Suprapubic skin (tissue), 3 donors: Measurements from ENCODE around the gene TRAPPC2L.

Experiments used
- POLR2AphosphoS5 ChIP-seq, 3 donors: sonication (generic); formaldehyde crosslinking; IDR thresholded peaks; one replicate each; pipeline ENCODE4 v1.6.1; 2017; ENCODE audit warnings: antibody characterized with exemption in 3 of 3
- TF ChIP-seq, protein P1 (sequence below), 2 donors: fragments of 200-600 bp in 1 of 2; fragments of 450-650 bp in 1 of 2; sonication (generic) in 1 of 2; IDR thresholded peaks; one replicate each; pipeline ENCODE4 v1.5.1; 2016 to 2019; ENCODE audit warnings: antibody characterized with exemption in 2 of 2, mild to moderate bottlenecking in 1 of 2, moderate library complexity in 1 of 2

DNA sequence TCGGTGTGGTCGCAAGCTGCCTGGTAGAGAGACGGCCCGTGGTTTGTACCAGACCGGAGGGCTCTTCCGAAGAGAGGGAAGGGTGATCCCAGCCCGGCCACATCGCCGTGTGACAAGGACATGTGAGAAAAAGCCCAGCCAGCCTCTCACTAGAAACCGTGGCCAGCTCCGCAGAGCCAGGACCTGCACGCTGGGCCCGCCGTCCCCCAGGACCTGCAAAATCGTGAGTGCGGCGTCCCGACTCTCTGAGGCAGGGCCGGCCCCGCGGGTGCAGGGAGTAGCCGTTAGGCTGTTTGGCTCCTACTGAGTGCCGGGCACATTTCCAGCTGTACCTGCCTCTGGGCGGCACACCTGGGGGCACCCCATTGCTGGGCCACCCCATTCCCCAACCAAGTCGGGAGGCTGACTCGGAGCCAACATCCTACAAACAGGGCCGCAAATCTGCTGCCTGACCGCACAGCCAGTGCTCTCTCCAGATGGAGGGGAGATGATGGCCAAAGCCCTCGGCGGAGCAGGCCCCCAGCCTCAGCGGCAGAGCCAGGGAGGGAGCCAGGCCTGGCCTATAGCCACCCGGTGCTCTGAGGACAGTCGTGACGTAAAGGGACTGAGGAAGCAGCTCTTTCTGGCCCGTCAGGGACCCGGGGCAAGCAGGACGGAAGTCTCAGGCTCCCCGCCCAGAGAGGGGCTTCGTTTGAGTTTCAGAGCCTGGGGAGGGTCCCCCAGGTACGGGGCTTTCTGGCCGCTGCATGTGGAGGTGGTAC lies 43.2 kb downstream of the TRAPPC2L start:
- TF ChIP-seq, protein P1, sequence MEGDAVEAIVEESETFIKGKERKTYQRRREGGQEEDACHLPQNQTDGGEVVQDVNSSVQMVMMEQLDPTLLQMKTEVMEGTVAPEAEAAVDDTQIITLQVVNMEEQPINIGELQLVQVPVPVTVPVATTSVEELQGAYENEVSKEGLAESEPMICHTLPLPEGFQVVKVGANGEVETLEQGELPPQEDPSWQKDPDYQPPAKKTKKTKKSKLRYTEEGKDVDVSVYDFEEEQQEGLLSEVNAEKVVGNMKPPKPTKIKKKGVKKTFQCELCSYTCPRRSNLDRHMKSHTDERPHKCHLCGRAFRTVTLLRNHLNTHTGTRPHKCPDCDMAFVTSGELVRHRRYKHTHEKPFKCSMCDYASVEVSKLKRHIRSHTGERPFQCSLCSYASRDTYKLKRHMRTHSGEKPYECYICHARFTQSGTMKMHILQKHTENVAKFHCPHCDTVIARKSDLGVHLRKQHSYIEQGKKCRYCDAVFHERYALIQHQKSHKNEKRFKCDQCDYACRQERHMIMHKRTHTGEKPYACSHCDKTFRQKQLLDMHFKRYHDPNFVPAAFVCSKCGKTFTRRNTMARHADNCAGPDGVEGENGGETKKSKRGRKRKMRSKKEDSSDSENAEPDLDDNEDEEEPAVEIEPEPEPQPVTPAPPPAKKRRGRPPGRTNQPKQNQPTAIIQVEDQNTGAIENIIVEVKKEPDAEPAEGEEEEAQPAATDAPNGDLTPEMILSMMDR (IDR thresholded peaks at IDR 0.05): no peak
- no peak for TF ChIP-seq POLR2AphosphoS5 (IDR thresholded peaks at IDR 0.05)
